Measurements from ENCODE around the gene HERPUD1. TPM values are rescaled to one million over a fixed set of nuclear protein-coding genes. Genes with fewer than 3 reads are reported as not detected.

The HERPUD1 gene
- total RNA-seq, 4 donors from 2014 or later = 40.6 to 81.3 (median 43.9) TPM

GRCh38 chr16:56892705-56893104, 39.2 kb upstream of the HERPUD1 start:
- intact Hi-C loops (cut with DNase I) = no loop called here
- WGBS, 2 donors = 71 to 100% methylated on average over 1 to 2 of the region's 14 CpGs
- DNase-seq = no peak

GRCh38 chr16:56894331-56894917, 37.5 kb upstream of the HERPUD1 start:
- TF ChIP-seq CTCF (IDR thresholded peaks at IDR 0.05) = no peak
- no peak for TF ChIP-seq POLR2A (IDR thresholded peaks at IDR 0.05)
- intact Hi-C loops (cut with DNase I) = no loop called here
- H3K9me3 ChIP-seq = no peaks in the 10 kb centered on the region
- H3K36me3 ChIP-seq = no peaks in the 10 kb centered on the region
- 85 to 86% methylated on average over 6 to 11 of the region's 12 CpGs for WGBS, 2 donors
- no peaks in the 10 kb centered on the region for H3K4me1 ChIP-seq
- peaks cover 0 to 4% (median 0%) of the 10 kb centered on the region in 4 donors for H3K27me3 ChIP-seq
- DNase-seq = no peak
- H3K4me3 ChIP-seq = no peak overlapping the region
- no peak overlapping the region for H3K27ac ChIP-seq

More at GRCh38 chr16:56892705-56893104, 39.2 kb upstream of the HERPUD1 start:
- Histone ChIP-seq H3K27me3 (peaks cover 0 to 4% (median 0%) of the 10 kb centered on the region in 4 donors), H3K4me1 (no peaks in the 10 kb centered on the region), H3K4me3 (no peak overlapping the region), H3K36me3 (no peaks in the 10 kb centered on the region), H3K9me3 (no peaks in the 10 kb centered on the region), H3K27ac (no peak overlapping the region)
- TF ChIP-seq POLR2A (IDR thresholded peaks at IDR 0.05) (no peak), CTCF (IDR thresholded peaks at IDR 0.05) (no peak)

- Histone ChIP-seq H3K36me3 (no peaks in the 10 kb centered on the region), H3K4me3 (no peak overlapping the region), H3K4me1 (no peaks in the 10 kb centered on the region), H3K27me3 (peaks cover 0 to 8% (median 0%) of the 10 kb centered on the region in 4 donors), H3K9me3 (no peaks in the 10 kb centered on the region), H3K27ac (no peak overlapping the region)
- DNase-seq = no peak
- TF ChIP-seq POLR2A (IDR thresholded peaks at IDR 0.05) (no peak), CTCF (IDR thresholded peaks at IDR 0.05) (no peak)
- intact Hi-C loops (cut with DNase I) = no loop called here
- 79 to 90% methylated on average over 3 to 4 of the region's 4 CpGs for WGBS, 2 donors
Measured at GRCh38 chr16:56895813-56896212, 36.1 kb upstream of the HERPUD1 start.

- WGBS, 2 donors = 74 to 83% methylated on average over 3 of the region's 3 CpGs
- DNase-seq = no peak
- H3K27me3 ChIP-seq = peaks cover 0 to 8% (median 0%) of the 10 kb centered on the region in 4 donors
- H3K36me3 ChIP-seq = no peaks in the 10 kb centered on the region
- no peak overlapping the region for H3K4me3 ChIP-seq
- no peaks in the 10 kb centered on the region for H3K4me1 ChIP-seq
- no peak overlapping the region for H3K27ac ChIP-seq
- TF ChIP-seq POLR2A (IDR thresholded peaks at IDR 0.05) = no peak
- TF ChIP-seq CTCF (IDR thresholded peaks at IDR 0.05) = no peak
- H3K9me3 ChIP-seq = no peaks in the 10 kb centered on the region
- intact Hi-C loops (cut with DNase I) = no loop called here
Measured at GRCh38 chr16:56896244-56896643, 35.7 kb upstream of the HERPUD1 start.

GRCh38 chr16:56897026-56897799, 34.7 kb upstream of the HERPUD1 start:
- no peak for TF ChIP-seq CTCF (IDR thresholded peaks at IDR 0.05)
- no peak for TF ChIP-seq POLR2A (IDR thresholded peaks at IDR 0.05)
- peaks cover 0 to 8% (median 0%) of the 10 kb centered on the region in 4 donors for H3K27me3 ChIP-seq
- H3K9me3 ChIP-seq = no peaks in the 10 kb centered on the region
- no peaks in the 10 kb centered on the region for H3K36me3 ChIP-seq
- intact Hi-C loops (cut with DNase I) = no loop called here
- H3K4me1 ChIP-seq = no peaks in the 10 kb centered on the region
- WGBS, 2 donors = 65 to 73% methylated on average over 5 to 7 of the region's 8 CpGs
- no peak for DNase-seq
- no peak overlapping the region for H3K27ac ChIP-seq
- no peak overlapping the region for H3K4me3 ChIP-seq

Measured in esophagus squamous epithelium (tissue), 5 donors.